ENCODE results near the gene ZNF492.
"Not testable (repeated sequence)": the region's sequence is repeated elsewhere in the genome, so short reads cannot be mapped to it uniquely, and the experiment has no call there.

Gene ZNF492

DNA sequence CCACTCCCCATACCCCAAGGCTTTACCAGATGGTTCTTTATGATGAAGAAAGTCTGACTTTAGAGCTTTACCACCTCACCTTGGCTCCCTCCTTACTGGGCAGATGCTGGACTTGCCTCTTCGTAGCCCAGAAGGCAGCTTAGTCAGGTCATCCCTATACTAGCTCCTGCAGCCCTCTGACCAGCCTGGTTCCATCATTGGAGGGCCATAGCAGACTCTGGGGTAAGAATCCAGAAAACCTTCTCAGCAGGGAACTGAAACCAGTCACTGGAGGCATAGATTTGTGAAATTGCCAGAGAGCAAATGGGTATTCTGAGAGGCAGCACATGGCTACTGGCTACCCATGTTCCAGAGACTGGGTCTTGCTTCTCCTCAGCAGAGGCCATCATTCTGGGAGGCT is 21.8 kb upstream of the ZNF492 start:
- no peak overlapping the region for H3K4me3 ChIP-seq (ENCODE audit: low read length)
- no peak for DNase-seq (ENCODE audit: low read depth, low spot score)

DNA sequence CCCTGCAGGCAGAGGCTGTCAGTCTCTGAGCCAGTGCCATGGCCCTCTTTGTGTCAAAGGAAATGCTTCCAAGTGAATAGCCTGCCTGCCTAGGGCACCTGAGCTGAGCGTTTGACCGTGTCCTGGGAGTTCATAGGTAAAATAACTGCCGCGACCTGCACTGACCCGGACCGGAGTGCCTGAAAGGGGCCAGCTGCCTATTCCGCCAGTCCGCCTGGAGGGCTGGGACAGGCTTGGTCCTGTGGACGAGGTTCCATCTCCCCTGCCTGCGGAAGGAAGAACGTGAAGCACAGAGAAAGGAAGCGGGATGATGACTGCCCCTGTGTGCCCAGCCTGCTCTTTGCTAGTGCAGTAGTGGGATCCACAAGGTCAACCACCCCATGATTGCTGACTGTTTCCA is 17.5 kb upstream of the ZNF492 start:
- DNase-seq (ENCODE audit: low read depth, low spot score): no peak
- H3K4me3 ChIP-seq (ENCODE audit: low read length): no peak overlapping the region

DNA sequence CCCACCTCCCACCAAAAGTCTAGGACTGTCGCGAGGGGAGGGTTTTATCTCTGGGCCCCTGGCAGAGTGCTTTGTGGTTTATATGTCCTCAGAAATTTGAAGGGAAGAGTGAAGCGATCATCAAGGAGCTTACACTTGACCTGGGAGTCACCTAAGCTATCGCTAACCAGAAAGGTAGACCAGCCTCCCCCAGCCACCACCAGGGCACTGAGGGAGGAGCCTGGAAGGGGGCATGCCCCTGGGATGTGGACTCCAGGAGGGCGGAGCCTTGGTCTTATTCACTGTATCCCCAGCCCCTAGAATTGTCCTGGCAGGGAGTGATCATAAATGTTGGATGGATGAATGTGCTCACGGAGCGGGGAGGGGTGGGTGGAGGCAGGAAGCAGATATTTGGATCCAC is 16.9 kb upstream of the ZNF492 start:
- H3K4me3 ChIP-seq (ENCODE audit: low read length); DNase-seq (ENCODE audit: low read depth, low spot score): not testable (repeated sequence)

DNA sequence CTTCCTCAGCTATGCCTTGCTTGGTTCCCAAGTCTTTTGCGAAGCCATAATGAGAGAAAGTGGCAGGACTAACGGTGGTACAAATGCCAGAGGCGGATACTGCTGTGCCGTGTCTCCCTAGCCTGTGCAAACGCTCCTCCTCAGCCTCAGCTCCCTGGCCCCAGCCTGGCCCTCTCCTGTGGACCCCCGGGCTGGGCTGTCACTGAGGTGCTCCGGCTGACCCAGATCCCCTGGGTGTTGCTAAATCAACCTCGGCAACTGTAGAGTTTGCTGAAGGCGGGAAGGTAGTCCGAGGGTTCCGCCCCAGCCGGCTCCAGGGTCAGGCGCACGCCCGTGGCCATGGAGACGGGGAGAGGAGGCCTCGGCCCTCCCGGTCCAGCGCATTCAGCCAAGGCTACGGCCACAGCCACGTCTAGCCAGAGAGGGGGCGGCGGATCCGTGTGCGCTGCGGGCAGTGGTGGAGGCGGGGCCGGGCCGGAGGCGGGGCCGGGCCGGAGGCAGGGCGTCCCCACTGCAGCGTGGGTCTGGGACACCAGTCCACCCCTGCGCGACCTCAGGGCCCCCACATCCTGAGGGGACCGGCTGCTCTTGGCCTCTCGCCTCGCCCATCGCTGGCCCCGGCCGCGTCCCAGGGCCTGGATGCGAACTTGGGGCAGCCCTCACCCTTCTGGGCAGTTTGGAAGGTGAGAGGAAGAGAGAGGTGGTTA is 16.4 kb upstream of the ZNF492 start:
- no peak for DNase-seq (ENCODE audit: low read depth, low spot score)
- H3K4me3 ChIP-seq (ENCODE audit: low read length): no peak overlapping the region

DNA sequence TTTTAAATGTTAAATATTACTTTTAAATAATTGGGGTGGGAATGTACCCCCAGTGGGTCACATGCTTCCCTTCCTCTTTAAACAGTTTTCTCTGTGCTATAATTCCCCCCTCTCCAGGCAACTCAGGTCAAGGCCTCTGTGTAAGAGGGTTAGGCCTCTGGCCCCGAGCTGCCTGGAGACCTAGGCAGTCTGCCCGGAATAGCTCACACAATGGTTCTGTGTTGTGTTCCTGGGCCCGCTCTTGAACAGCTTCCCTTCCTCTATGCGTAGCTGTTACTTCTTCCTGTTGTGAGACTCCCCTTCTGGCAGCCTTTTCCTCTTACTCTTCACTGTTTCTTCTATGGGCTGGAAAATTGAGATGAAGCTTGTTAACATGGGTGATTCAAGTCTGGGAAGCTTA is 14.8 kb upstream of the ZNF492 start:
- no peak overlapping the region for H3K4me3 ChIP-seq (ENCODE audit: low read length)
- no peak for DNase-seq (ENCODE audit: low read depth, low spot score)

DNA sequence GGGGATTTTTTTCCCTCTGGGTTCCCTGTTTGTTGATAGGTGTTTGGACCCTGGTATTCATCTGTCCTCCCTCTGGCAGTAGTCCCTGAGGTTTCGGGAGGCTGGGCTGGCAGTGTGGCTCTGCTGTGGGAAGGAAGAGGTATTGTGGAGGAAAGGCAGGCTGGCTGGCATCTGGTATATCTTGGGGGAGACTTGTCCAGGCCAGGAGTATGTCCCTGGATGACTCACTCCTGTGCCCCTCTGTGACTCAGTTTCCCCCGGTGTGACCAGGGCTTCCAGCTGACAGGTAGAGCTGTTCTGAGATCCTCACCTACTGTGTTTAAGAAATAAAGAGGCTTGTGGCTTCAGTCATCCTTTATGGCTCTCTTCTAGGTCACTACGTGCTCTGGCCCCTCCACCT is 14.2 kb upstream of the ZNF492 start:
- H3K4me3 ChIP-seq (ENCODE audit: low read length): no peak overlapping the region
- no peak for DNase-seq (ENCODE audit: low read depth, low spot score)

DNA sequence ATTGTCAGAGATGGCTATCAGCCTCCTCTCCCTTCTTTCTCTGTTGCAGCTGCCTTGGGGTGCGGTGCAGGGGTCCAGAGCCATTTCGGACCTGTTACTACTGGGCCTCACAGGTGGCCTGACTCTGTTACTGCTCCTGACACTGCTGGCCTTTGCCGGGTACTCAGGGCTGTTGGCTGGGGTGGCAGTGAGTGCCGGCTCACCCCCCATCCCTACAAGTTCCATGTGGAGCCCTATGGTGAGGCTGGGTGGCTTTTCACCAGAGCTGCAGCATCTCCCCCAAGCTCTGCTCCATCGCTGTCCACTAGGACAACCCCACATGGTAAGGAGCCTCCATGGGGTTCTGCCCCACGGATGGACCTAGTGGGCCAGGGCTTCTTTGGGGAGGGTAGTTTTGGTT is 13.7 kb upstream of the ZNF492 start:
- no peak overlapping the region for H3K4me3 ChIP-seq (ENCODE audit: low read length)
- no peak for DNase-seq (ENCODE audit: low read depth, low spot score)

DNA sequence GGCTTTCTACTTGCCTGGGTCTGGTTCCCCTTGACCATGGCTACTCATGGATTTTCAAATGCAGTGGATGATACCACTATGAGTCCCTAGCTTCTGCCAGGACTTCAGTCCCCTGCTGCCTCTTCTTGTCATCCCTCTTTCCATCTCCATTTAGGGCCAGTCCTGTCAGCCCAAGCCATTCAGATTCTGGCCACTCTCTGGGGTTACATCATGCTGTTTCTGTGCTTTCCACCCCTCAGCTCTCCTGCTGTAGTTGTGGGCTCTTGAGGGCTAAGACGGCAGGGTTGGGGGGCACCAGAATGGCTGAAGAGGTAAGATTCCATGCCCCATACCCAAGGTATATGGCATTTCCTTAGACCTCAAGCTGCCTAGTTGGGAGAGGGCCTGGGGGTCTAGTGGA is 13.2 kb upstream of the ZNF492 start:
- no peak for DNase-seq (ENCODE audit: low read depth, low spot score)
- no peak overlapping the region for H3K4me3 ChIP-seq (ENCODE audit: low read length)

DNA sequence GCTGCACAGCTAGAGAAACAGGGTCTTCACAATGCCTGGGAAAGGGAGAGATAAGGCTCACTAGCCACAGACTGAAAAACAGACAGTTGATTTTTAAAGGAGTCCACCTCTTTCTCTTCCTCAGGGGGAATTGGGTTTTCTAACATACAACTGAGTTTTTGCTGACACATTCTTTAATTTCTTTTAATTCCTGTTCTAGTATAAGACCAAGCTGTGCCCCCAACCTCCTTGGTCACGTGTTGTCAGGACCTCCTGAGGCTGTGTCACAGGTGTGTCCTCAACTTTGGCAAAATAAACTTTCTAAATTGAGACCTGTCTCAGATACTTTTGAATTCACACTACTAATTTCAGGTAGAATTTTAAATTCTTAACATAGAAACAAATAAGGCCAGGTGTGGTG is 12.1 kb upstream of the ZNF492 start:
- no peak for DNase-seq (ENCODE audit: low read depth, low spot score)
- H3K4me3 ChIP-seq (ENCODE audit: low read length): no peak overlapping the region

DNA sequence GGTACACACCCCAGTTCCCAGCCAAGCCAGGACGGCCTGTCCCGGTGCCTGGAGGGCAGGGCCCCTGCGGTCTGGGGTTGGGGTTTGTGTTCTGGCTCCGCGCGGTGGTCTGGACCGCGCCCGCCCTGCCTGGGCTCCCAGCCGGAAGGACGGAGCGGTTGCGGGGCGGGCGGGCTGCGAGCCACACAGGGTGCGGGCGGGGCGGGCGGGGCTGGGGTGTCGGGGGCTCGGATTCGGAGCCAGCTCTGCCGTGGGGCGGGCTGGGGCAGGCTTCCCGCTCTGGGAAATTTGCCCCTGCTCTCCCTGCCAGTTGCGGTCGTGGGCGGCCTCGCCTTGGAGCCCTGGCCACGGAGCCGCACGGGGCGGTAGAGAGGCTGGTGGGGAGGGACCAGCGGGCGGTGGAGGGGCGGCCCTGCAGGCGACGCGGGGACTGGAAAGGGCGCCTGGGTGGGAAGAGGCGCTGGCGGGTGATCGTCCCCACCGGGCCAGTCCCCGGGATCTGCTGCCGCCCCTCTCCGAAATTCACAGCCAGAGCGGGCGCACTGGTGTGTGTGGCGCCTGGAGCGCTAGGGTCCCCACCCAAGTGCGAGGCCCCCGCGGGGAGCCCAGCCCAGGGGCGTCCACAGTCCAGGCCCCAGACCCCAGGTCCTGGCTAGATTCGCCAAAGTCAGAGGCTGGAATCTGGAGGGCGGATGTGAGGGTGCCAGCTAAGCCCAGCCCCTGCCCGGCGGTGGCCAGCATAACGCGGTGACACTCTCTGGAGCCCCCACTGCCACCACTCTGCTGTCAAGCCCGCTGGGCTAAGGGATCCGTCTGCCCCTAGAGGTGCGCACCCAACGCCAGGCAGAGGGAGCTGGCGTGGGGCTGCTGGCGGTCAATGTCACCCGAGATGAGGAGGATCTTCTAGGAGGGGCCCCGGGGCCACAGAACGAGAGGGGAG is 11.0 kb upstream of the ZNF492 start:
- DNase-seq (ENCODE audit: low read depth, low spot score): no peak
- H3K4me3 ChIP-seq (ENCODE audit: low read length): no peak overlapping the region

DNA sequence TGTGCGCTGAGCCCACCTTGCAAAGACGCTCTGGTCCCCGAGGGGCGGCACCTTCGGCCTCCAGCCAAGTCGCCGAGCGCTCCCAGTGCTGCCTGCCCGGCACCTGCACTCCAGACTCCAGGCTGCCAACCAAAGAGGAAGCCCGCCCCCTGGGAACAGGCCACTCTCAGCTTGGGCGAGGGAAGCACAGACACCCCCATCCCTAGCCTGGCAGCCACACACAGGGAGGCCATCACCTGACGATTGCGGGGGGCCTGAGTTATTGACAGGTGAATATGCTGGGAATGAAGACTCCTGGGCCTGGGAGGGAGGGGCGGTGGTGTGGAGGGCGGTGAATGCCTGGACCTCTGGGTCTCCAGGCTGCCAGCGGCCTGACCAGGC is 10.3 kb upstream of the ZNF492 start:
- H3K4me3 ChIP-seq (ENCODE audit: low read length): no peak overlapping the region
- no peak for DNase-seq (ENCODE audit: low read depth, low spot score)

DNA sequence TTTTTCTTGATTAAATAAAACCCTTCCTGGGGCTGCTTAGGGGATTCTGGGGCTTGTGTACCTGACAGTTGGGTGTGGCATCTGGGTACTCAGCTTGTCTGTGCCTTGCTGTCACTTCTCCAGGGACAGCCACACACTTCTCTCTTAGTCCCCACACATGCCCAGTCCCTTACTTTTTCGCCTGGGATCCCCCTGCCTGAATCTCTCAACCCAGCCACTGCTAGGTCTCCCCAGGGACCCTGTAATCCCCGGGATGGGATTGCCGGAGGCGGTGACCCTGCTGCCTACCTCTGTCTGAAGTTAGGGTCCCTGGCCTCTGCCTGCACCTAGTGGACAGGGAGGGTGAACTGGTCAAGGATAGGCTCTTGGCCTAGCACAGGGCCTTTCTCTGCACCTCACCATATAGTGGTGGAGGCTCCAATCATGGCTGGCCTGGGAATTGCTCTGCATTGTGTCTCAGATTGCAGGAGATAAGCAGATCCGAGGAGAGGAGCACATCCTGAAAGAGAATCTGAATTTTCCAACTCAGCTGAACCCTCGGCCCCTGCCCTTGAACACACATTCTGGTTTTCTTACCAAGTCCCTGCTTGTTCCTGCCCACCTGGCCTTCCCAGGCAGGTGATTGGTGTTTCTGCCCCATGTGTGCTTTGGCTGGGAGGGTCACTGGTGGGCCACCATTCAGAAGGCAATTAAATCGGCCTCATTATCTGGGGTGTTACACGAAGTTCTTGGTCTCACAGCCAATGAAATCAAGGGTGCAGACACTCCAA is 8.7 kb upstream of the ZNF492 start:
- DNase-seq (ENCODE audit: low read depth, low spot score): no peak

DNA sequence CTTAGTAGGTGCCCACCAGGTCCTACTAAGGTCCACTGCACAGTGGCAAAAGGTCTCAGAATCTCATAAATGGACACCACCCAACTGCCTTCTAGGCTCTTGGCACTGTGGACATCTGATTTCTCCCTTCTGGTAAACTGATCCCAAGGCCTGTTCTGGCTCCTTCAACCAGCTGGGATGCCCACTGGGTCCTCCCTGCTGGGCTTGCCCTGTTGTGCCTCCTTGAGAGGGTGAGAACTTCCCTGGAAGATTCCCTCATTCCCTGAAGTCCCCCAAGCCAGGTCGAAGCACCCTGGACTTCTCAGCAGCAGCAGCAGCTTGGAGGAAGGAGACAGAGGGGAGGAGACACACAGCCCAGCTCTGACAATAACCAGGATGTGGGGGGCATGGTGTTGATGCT is 6.6 kb upstream of the ZNF492 start:
- DNase-seq (ENCODE audit: low read depth, low spot score): no peak
- H3K4me3 ChIP-seq (ENCODE audit: low read length): no peak overlapping the region

More for the DNA sequence above, 8.7 kb upstream of the ZNF492 start:
- no peak overlapping the region for H3K4me3 ChIP-seq (ENCODE audit: low read length)

DNA sequence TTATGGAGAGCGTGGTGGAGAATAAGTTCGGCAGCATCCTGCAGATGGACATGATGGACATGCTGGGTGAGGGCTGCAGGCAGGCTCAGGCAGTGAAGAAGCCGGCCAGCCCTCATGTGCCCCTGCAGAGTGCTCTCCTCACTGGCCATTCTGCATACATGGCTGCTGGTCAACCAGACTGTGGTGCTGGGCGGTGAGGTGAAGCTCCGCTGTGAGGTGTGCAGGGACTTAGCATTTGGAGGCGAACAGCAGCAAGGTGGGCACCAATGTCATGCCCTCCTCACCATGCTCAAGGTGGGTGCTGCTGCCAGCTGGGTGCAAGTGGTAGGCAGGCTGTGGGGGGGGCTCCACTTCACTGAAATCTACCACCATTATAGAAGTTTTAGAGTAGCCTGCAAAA is 5.7 kb upstream of the ZNF492 start:
- DNase-seq (ENCODE audit: low read depth, low spot score): no peak
- no peak overlapping the region for H3K4me3 ChIP-seq (ENCODE audit: low read length)

DNA sequence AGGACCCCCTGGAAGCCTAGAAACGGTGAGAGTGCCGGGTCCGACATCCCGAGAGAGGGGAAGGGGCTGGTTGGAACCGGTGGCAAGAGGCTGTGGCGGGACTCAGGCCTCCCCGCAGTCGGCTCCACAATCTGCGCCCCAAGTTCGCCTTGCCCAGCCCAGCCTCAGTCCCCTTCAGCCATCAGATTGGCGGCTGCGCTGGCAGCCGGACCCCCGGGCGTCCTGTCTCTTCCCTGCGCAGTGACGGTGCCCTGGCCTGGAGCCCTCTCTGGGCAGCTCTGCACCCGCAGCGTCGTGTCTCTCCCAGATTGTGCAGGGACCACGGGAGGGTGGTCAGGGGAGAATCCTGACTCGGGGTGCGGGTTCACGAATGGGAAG is 315 bp downstream of the ZNF492 start:
- peak overlapping the region; percentile 7; the same call in 1 of the 2 replicates for H3K4me3 ChIP-seq (ENCODE audit: low read length)
- DNase-seq (ENCODE audit: low read depth, low spot score): no peak

DNA sequence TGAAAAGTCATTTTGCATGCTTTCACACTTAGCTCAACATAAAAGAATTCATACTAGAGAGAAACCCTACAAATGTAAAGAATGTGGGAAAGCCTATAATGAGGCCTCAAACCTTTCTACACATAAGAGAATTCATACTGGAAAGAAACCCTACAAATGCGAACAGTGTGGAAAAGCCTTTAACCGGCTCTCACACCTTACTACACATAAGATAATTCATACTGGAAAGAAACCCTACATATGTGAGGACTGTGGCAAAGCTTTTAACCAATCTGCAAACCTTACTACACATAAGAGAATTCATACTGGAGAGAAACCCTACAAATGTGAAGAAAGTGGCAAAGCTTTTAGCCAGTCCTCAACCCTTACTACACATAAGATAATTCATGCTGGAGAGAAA is 51.4 kb downstream of the ZNF492 start:
- DNase-seq (ENCODE audit: low read depth, low spot score); H3K4me3 ChIP-seq (ENCODE audit: low read length): not testable (repeated sequence)

DNA sequence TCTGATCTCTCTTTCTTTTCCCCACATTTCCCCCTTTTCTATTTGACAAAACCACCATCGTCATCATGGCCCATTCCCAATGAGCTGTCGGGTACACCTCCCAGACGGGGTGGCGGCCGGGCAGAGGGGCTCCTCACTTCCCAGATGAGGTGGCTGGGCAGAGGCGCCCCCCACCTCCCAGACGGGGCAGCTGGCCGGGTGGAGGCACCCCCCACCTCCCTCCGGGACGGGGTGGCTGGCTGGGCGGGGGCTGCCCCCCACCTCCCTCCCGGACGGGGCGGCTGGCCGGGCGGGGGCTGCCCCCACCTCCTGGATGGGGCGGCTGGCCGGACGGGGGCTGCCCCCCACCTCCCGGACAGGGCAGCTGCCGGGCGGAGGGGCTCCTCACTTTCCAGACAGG is 68.5 kb downstream of the ZNF492 start:
- not testable (repeated sequence) for DNase-seq (ENCODE audit: low read depth, low spot score); H3K4me3 ChIP-seq (ENCODE audit: low read length)

DNA sequence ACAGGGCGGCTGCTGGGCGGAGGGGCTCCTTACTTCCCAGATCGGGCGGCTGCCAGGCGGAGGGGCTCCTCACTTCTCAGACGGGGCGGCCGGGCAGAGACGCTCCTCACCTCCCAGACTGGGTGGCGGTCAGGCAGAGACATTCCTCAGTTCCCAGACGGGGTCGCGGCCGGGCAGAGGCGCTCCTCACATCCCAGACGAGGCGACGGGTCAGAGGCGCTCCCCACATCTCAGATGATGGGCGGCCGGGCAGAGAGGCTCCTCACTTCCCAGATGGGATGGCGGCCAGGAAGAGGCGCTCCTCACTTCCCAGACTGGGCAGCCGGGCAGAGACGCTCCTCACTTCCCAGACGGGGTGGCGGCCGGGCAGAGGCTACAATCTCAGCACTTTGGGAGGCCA is 69.0 kb downstream of the ZNF492 start:
- not testable (repeated sequence) for H3K4me3 ChIP-seq (ENCODE audit: low read length); DNase-seq (ENCODE audit: low read depth, low spot score)

DNA sequence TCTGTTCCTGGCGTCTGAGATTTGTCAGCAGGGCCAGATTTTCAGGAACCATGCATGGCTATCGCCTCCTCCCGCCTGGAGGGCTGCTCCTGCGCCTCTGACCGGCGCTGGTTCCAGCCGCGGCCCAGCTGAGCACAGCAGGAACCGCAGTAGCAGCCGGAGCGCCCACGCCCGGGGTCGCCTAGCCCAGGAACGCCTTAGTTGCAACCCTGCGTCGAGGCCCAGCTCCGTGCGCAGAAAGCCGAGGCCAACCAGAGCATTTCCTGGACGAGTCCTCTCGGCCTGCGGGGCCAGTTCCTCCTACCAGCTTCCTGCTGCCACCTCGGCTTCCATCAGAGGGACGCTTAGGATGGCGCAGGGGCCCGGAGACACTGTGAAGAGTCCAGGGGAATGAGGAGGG is 74.9 kb downstream of the ZNF492 start:
- H3K4me3 ChIP-seq (ENCODE audit: low read length): no peak overlapping the region
- DNase-seq (ENCODE audit: low read depth, low spot score): no peak

Measured in Jurkat, Clone E6-1 (cell line).